ENCODE data around the gene BARHL2.

DNA sequence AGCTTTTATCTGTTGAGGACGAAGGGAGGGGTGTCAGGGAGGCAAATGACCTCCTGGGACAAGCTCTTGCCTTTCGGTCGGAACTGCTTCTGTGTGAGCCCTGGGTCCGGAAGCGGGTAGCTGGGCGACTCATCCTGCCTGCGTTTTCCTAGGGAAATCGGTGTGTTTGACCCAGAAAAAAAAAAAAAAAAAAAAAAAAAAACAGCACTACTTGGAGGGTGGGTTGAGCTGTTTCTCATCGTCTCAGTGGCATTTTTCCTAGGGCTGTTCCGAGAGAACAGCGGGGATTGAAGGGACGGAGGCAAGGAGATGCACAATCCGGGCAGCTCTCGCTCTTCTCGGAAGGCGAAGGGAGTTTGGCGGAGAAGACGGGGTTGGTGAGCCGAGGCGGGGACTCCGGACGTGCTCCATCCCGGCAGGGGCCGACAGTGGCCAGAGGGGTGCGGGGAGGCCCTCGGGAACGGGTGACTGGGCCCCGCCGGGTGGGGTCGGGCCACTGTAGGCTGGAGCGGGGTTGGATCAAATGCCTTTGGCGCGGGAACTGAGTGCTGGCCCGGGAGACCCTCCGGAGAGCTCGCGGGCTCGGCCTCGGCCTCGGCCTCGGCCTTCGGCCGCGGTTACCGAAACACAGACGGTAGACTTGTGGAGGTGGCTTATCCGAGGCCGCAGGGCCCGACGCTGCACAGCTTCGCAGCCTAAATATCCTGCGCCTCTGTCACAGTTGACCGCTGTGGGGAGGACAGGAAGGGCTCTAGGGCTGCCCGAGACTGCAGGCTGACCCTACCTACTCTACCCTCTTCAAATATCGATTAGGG is 2.4 kb upstream of the BARHL2 start:
- TF ChIP-seq, protein P1, sequence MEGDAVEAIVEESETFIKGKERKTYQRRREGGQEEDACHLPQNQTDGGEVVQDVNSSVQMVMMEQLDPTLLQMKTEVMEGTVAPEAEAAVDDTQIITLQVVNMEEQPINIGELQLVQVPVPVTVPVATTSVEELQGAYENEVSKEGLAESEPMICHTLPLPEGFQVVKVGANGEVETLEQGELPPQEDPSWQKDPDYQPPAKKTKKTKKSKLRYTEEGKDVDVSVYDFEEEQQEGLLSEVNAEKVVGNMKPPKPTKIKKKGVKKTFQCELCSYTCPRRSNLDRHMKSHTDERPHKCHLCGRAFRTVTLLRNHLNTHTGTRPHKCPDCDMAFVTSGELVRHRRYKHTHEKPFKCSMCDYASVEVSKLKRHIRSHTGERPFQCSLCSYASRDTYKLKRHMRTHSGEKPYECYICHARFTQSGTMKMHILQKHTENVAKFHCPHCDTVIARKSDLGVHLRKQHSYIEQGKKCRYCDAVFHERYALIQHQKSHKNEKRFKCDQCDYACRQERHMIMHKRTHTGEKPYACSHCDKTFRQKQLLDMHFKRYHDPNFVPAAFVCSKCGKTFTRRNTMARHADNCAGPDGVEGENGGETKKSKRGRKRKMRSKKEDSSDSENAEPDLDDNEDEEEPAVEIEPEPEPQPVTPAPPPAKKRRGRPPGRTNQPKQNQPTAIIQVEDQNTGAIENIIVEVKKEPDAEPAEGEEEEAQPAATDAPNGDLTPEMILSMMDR (IDR thresholded peaks at IDR 0.05), result no peak
- no peak for TF ChIP-seq POLR2A (IDR thresholded peaks at IDR 0.05)

All from right lobe of liver (tissue), 4 donors.